GM21515 (cell line): ENCODE data around the gene TRUB2.

Experiments used
- ATAC-seq: cut with Tn5 transposase; IDR thresholded peaks from one replicate; pipeline ENCODE4 v1.9.1; 2021; ENCODE audit not compliant: unreplicated experiment

TRUB2 gene

DNA sequence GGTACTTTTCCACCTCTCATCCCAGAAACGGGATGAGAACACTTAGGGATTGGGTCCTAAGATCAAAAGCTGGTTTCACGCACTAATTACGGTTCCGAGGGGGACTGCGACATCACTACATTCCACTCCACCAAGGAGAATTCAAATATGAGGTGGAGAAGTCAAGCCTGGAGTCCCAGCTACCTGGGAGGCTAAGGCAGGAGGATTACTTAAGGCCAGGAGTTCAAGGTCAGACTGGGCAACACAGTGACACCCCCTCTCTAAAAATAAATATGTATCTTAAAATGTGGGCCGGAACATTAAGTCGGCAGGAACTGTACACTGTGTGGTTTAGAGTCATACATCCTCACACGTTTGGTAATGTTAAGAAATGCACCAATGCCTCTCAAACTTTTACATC is 48.0 kb downstream of the TRUB2 start:
- ATAC-seq, result no peak

- ATAC-seq, result no peak
These were observed 50.7 kb downstream of the TRUB2 start for GRCh38 chr9:128271512-128271911.

- no peak for ATAC-seq
These were observed 51.1 kb downstream of the TRUB2 start for GRCh38 chr9:128271112-128271511.

- no peak for ATAC-seq
These were observed 55.2 kb downstream of the TRUB2 start for GRCh38 chr9:128266868-128267590.

- ATAC-seq, result no peak
These were observed 56.8 kb downstream of the TRUB2 start for GRCh38 chr9:128265348-128265847.

GRCh38 chr9:128262687-128263086 is 59.6 kb downstream of the TRUB2 start:
- no peak for ATAC-seq

GRCh38 chr9:128260340-128260739 is 61.9 kb downstream of the TRUB2 start:
- no peak for ATAC-seq

GRCh38 chr9:128259156-128259555 is 63.1 kb downstream of the TRUB2 start:
- ATAC-seq, result no peak

GRCh38 chr9:128258326-128258725 is 63.9 kb downstream of the TRUB2 start:
- no peak for ATAC-seq

DNA sequence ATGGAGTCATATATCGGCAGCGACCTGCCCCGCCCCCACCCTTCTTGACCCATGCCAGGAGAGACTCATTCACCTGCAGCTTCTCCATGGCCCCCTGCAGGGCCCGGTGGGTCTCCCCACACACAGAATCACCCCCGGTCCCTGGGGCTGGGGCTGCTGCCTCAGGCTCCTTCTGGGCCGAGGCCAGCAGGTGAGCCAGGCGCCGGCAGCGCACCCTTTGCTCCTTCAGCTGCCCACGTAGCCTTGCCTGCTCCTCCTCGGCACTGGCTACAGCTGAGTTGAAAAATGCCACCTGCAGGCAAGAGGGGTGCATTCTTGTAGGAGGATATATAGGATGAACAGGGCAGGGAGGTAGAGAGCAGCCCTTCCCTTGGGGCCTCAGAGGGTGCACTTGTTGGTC is 64.3 kb downstream of the TRUB2 start:
- no peak for ATAC-seq

- no peak for ATAC-seq
These were observed 65.0 kb downstream of the TRUB2 start for GRCh38 chr9:128257086-128257825.
